CD14-positive monocyte (primary cell): ENCODE measurements around the gene LEF1. TPM values are rescaled to one million over a fixed set of nuclear protein-coding genes. Genes with fewer than 3 reads are reported as not detected.

ENCODE experiments used
- DNase-seq, 3 donors: peaks; one replicate each; pipeline ENCODE4 v3.0.0-alpha.2; 2011 to 2022
- H2AFZ ChIP-seq: 2 replicates; pipeline ENCODE4 v1.6.0; 2012; ENCODE audit warnings: mild to moderate bottlenecking, low read depth, low read length, inconsistent platforms; ENCODE audit not compliant: insufficient read depth, poor library complexity, severe bottlenecking
- H3K27ac ChIP-seq, 2 donors: 1 replicate in 1 of 2; 2 replicates in 1 of 2; pipeline ENCODE4 v1.5.1; 2012 to 2013; ENCODE audit warnings: low read length in 2 of 2, control low read depth in 1 of 2, inconsistent platforms in 1 of 2, low read depth in 1 of 2, mild to moderate bottlenecking in 1 of 2
- H3K27me3 ChIP-seq, 2 donors: one replicate each; pipeline versions ENCODE4 v1.6.0 to v1.6.1; 2011 to 2013; ENCODE audit warnings: low read length in 2 of 2; ENCODE audit not compliant: control insufficient read depth in 2 of 2, insufficient read depth in 2 of 2
- H3K36me3 ChIP-seq, 2 donors: replicated peaks in 1 of 2; 1 replicate in 1 of 2; 2 replicates in 1 of 2; pipeline versions ENCODE4 v1.5.1 to v1.6.1; 2012 to 2013; ENCODE audit warnings: low read length in 2 of 2, control low read depth in 1 of 2, inconsistent platforms in 1 of 2, mild to moderate bottlenecking in 1 of 2; ENCODE audit not compliant: insufficient read depth in 2 of 2, control insufficient read depth in 1 of 2
- H3K4me1 ChIP-seq, 2 donors: 1 replicate in 1 of 2; 2 replicates in 1 of 2; pipeline versions ENCODE4 v1.5.1 to v1.6.1; 2012 to 2013; ENCODE audit warnings: low read length in 2 of 2, control low read depth in 1 of 2, inconsistent platforms in 1 of 2, mild to moderate bottlenecking in 1 of 2, moderate library complexity in 1 of 2; ENCODE audit not compliant: insufficient read depth in 2 of 2, control insufficient read depth in 1 of 2
- H3K4me2 ChIP-seq: replicated peaks from 2 replicates; pipeline ENCODE3; 2012; ENCODE audit warnings: low read length, moderate library complexity, mild to moderate bottlenecking; ENCODE audit not compliant: poor library complexity, severe bottlenecking; ENCODE audit errors: extremely low read depth
- H3K4me3 ChIP-seq, 3 experiments: fragments of 200-600 bp in 1 of 3; sonication (generic) in 1 of 3; replicated peaks in 1 of 3; 1 replicate in 2 of 3; 2 replicates in 1 of 3; pipeline ENCODE4 v1.5.1; 2011 to 2013; ENCODE audit warnings: low read length in 3 of 3, mild to moderate bottlenecking in 3 of 3, control low read depth in 2 of 3, low read depth in 2 of 3, inconsistent platforms in 1 of 3, moderate library complexity in 1 of 3
- H3K79me2 ChIP-seq: 2 replicates; pipeline ENCODE4 v1.6.0; 2012; ENCODE audit warnings: mild to moderate bottlenecking, control low read depth, inconsistent platforms, low read length, moderate library complexity; ENCODE audit not compliant: insufficient read depth
- H3K9ac ChIP-seq: 2 replicates; pipeline ENCODE4 v1.6.0; 2017; ENCODE audit warnings: low read length, mild to moderate bottlenecking; ENCODE audit not compliant: insufficient read depth, poor library complexity, severe bottlenecking
- H3K9me3 ChIP-seq, 2 donors: replicated peaks in 1 of 2; 1 replicate in 1 of 2; 2 replicates in 1 of 2; pipeline versions ENCODE4 v1.5.1 to v1.6.1; 2012 to 2013; ENCODE audit warnings: low read length in 2 of 2, control low read depth in 1 of 2; ENCODE audit not compliant: control insufficient read depth in 1 of 2, insufficient read depth in 1 of 2
- H4K20me1 ChIP-seq: 2 replicates; pipeline ENCODE4 v1.6.0; 2012; ENCODE audit warnings: mild to moderate bottlenecking, low read length, control low read depth, moderate library complexity; ENCODE audit not compliant: insufficient read depth
- H3K27ac Mint-ChIP-seq, 7 donors: one replicate each; pipeline ENCODE4 v1.8.0; 2020; ENCODE audit warnings: mild to moderate bottlenecking in 7 of 7, mixed read lengths in 7 of 7, moderate library complexity in 6 of 7, inconsistent platforms in 2 of 7
- H3K27me3 Mint-ChIP-seq, 3 donors: one replicate each; pipeline ENCODE4 v1.8.0; 2021 to 2022; ENCODE audit warnings: low read depth in 3 of 3, mild to moderate bottlenecking in 3 of 3, mixed read lengths in 3 of 3, moderate library complexity in 3 of 3, inconsistent platforms in 1 of 3
- H3K36me3 Mint-ChIP-seq, 2 donors: one replicate each; pipeline ENCODE4 v1.8.0; 2020; ENCODE audit warnings: mixed read lengths in 2 of 2, inconsistent platforms in 1 of 2, mild to moderate bottlenecking in 1 of 2
- H3K4me1 Mint-ChIP-seq: one replicate; pipeline ENCODE4 v1.8.0; 2020; ENCODE audit warnings: mild to moderate bottlenecking, mixed read lengths
- H3K4me3 Mint-ChIP-seq, 2 donors: one replicate each; pipeline ENCODE4 v1.8.0; 2020; ENCODE audit warnings: mild to moderate bottlenecking in 2 of 2, mixed read lengths in 2 of 2, moderate library complexity in 1 of 2
- H3K9me3 Mint-ChIP-seq, 7 donors: one replicate each; pipeline ENCODE4 v1.8.0; 2020 to 2022; ENCODE audit warnings: mixed read lengths in 7 of 7, mild to moderate bottlenecking in 6 of 7, moderate library complexity in 6 of 7, inconsistent platforms in 2 of 7
- WGBS: methylation state at CpG from one replicate; pipeline ENCODE4 v1.1.5; 2013; ENCODE audit warnings: missing lambda C conversion rate; ENCODE audit not compliant: insufficient coverage; 5-methylcytosine and 5-hydroxymethylcytosine counted together
- intact Hi-C, 2 donors: fragments of 100-400 bp; cut with micrococcal nuclease; formaldehyde crosslinking; loops; one replicate each; pipeline versions ENCODE4 v1.15.0 to v1.15.1; 2023
- polyA plus RNA-seq, 3 donors: library from polyadenylated mRNA; depleted of rRNA in 1 of 3; unstranded in 2 of 3; stranded (reverse) in 1 of 3; fragments of 300-500 nt in 2 of 3; fragments of >200 nt in 1 of 3; fragmentation: Illumina TruSeq in 2 of 3; gene quantifications; 1 replicate in 2 of 3; 2 replicates in 1 of 3; pipeline ENCODE4 v1.2.3, GENCODE V29; 2012 to 2021
- TF ChIP-seq, protein P1 (sequence below): fragments of 200-600 bp; IDR thresholded peaks from one replicate; pipeline ENCODE4 v1.8.0; 2022; ENCODE audit warnings: antibody characterized with exemption, mild to moderate bottlenecking

The LEF1 gene
- polyA plus RNA-seq, 3 donors = 0.29 to 1.3 (median 0.61) TPM

DNA sequence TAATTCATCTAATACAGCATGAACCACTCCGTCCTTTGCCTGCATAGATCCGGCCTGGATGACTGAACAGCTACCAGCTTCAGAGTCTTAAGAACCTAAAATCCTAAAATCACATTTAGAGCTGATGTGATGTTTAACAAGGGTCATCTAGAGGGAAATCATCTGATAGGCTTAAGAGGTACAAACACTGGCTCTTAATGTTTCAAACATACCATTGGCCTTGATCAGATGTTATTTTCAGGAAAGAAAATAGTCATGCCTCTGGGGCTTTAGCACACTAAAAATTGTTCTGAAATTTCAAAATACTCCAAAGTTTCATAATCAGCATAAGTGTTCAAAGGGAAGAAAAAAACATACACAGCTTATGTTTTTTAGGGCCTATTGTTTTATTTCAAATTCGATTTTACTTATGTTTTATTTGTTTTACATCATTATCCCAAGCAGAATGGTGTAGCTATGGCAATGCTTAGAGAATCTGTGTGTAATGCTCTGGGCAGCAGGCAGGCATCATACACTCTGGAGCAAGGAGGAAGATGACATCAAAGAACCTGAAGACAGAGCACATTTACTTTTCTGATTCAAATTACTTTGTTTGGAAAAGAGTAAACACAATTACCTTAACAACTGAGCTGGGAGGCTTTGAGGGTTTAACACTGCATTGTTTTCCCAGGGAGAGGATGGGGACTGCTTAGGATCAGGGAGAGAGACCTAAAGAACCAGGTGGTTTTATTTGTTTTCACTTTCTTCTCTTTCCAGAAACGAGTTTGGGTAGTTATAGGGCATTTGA is 25.3 kb upstream of the LEF1 start:
- H3K27me3 Mint-ChIP-seq = peaks cover 2 to 7% (median 5%) of the 10 kb centered on the region in 3 donors
- H3K27ac ChIP-seq = no peak overlapping the region
- H3K9ac ChIP-seq = no peak overlapping the region
- TF ChIP-seq, protein P1, sequence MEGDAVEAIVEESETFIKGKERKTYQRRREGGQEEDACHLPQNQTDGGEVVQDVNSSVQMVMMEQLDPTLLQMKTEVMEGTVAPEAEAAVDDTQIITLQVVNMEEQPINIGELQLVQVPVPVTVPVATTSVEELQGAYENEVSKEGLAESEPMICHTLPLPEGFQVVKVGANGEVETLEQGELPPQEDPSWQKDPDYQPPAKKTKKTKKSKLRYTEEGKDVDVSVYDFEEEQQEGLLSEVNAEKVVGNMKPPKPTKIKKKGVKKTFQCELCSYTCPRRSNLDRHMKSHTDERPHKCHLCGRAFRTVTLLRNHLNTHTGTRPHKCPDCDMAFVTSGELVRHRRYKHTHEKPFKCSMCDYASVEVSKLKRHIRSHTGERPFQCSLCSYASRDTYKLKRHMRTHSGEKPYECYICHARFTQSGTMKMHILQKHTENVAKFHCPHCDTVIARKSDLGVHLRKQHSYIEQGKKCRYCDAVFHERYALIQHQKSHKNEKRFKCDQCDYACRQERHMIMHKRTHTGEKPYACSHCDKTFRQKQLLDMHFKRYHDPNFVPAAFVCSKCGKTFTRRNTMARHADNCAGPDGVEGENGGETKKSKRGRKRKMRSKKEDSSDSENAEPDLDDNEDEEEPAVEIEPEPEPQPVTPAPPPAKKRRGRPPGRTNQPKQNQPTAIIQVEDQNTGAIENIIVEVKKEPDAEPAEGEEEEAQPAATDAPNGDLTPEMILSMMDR = no peak
- H4K20me1 ChIP-seq = no peaks in the 10 kb centered on the region
- no peak overlapping the region for H2AFZ ChIP-seq
- no peaks in the 10 kb centered on the region for H3K27me3 ChIP-seq
- H3K9me3 Mint-ChIP-seq = peaks cover 0 to 3% (median 0%) of the 10 kb centered on the region in 7 donors
- intact Hi-C loops = no loop called here
- no peaks in the 10 kb centered on the region for H3K9me3 ChIP-seq
- H3K4me3 Mint-ChIP-seq = no peak overlapping the region
- no peaks in the 10 kb centered on the region for H3K36me3 Mint-ChIP-seq
- H3K4me3 ChIP-seq = no peak overlapping the region
- no peaks in the 10 kb centered on the region for H3K36me3 ChIP-seq
- no peak overlapping the region for H3K27ac Mint-ChIP-seq
- no peaks in the 10 kb centered on the region for H3K79me2 ChIP-seq
- H3K4me1 ChIP-seq = no peaks in the 10 kb centered on the region
- no peak overlapping the region for H3K4me2 ChIP-seq
- no peaks in the 10 kb centered on the region for H3K4me1 Mint-ChIP-seq
- DNase-seq = no peak
- no CpG with 5 or more reads among the region's 4 CpGs for WGBS

DNA sequence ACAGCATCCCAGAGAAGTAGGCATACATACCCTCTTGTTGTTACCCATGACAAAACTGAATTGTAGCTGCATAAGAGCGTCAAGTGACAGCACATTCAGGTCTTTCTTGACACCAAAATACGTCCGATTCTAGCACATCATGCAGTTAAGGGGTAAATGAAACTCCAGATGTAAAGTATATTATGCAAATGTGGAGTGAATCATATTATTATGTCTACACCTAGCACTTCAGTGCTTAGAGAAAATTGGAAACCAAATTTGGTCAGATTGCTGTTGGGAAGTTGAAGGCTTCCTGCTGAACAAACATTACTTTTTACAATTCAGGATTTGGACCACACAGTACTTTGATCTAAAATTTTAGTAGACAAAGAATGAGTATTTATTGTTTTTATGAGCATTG is 24.2 kb upstream of the LEF1 start:
- H3K36me3 ChIP-seq = no peaks in the 10 kb centered on the region
- TF ChIP-seq, protein P1 = no peak
- no peak overlapping the region for H3K4me2 ChIP-seq
- no peaks in the 10 kb centered on the region for H3K27me3 ChIP-seq
- Mint-ChIP-seq H3K9me3 (peaks cover 0 to 3% (median 0%) of the 10 kb centered on the region in 7 donors), H3K36me3 (no peaks in the 10 kb centered on the region), H3K27me3 (peaks cover 2 to 7% (median 7%) of the 10 kb centered on the region in 3 donors), H3K4me1 (no peaks in the 10 kb centered on the region), H3K4me3 (no peak overlapping the region), H3K27ac (no peak overlapping the region)
- H2AFZ ChIP-seq = no peak overlapping the region
- no peaks in the 10 kb centered on the region for H3K4me1 ChIP-seq
- no peaks in the 10 kb centered on the region for H3K9me3 ChIP-seq
- H3K79me2 ChIP-seq = no peaks in the 10 kb centered on the region
- H4K20me1 ChIP-seq = no peaks in the 10 kb centered on the region
- intact Hi-C loops = no loop called here
- no peak overlapping the region for H3K9ac ChIP-seq
- H3K27ac ChIP-seq = no peak overlapping the region
- no peak overlapping the region for H3K4me3 ChIP-seq
- no peak for DNase-seq
- WGBS = 80% methylated on average over 2 of the region's 3 CpGs
